HG02852 (cell line): ENCODE results near the gene CLSTN2.

Source experiments
- ATAC-seq: cut with Tn5 transposase; IDR thresholded peaks from one replicate; pipeline ENCODE4 v1.9.1; 2021; ENCODE audit warnings: mild to moderate bottlenecking, moderate library complexity; ENCODE audit not compliant: unreplicated experiment

The CLSTN2 gene

DNA sequence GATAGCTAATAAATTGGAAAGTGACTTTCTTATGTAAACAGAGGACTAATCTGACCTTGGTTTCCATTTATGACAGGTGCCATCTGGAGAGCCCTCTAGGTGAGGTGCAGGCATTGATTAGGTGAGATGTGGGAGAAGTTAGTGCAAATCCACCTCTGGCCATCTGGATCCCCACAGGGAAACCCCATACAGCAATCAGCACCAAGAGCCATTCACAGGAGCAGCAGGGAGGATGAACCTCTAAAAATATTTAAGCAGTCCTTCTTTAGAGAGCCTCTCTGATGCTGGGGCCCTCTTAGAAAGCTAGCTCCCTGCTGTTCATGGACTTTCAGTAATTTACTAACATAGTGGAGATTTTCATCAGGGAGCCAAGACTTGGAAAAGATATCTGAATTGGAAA lies 69.3 kb downstream of the CLSTN2 start:
- ATAC-seq = no peak

DNA sequence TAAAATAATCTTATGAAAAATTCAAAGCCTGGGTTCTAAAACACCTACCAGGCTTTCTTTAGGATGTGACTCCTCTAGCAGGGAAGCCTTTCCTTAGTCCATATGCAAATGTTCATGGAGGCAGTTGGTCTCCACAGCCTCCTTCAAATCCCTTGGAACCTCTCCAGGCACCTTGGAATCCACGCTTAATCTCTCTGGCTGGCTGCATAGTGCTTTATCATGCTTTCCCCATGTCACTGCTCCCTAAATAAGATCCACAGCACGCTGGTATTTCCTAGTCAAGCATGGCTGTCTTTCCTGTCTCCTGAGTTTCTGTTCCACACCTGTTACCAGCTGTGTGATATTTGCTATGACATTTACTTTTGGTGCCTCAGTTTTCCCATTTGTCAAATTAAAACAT lies 71.3 kb downstream of the CLSTN2 start:
- no peak for ATAC-seq

DNA sequence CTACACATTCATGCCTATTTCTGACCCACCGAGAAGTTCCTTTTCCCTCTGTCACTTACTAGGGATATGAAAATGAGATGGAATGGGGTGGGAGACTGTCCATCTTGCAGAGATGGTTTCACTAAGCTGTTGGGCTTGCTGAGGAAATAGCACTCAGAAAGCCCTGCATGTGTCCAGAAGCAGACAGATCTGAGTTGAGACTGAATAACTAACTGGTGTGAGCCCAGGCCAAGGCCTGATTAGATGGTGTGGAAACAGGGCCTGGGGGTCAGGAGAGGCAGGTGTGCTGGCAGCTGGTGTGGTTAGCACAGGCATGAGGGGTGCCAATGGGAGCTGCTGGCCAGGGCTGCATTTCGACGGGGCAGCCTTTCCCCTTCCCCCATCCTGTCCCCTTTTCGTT lies 72.1 kb downstream of the CLSTN2 start:
- no peak for ATAC-seq

DNA sequence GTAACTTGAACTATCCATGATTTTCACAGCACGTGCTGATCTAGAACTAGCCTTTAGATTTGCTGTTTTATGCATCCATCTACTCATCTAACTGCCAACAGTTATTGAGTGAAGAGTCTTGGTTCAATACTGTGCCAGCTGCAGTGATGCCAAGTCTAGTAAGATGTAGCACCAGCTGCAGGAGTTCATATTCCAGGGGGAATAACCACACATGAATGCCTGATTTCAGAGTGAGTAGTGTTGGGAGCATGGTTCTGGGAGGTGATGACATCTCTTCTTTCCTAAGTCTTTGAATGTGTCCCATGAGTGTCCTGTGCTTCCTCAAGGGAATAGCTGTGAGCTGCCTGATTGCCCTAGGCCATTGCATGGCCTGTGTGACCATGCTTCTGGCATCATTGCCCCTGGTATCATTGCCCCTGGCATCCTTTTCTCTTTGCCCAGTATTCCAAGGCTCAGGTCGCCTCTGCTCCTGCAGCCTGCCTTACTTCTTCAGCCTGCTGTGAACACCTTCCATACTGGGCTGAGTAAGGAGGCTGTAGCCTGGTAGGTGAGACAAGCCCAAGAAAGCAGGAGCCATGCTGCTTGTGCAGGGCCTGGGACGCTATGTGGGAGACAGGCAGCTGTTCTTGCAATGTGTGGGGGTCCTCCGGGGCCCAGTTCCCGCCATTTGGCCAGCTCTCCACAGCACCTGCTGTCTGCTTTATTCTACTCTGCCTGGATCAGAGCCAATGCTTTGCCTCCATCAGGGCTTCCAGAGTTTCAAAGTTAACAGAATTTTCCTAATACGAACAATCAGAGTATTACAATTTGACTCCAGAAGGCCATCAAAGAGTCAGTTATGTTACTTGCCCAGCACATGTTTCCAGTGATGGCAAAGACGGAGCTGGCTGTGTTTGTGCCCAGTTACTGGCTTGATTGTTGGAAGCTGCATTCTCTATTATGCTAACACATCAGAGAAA lies 73.2 kb downstream of the CLSTN2 start:
- ATAC-seq = no peak

DNA sequence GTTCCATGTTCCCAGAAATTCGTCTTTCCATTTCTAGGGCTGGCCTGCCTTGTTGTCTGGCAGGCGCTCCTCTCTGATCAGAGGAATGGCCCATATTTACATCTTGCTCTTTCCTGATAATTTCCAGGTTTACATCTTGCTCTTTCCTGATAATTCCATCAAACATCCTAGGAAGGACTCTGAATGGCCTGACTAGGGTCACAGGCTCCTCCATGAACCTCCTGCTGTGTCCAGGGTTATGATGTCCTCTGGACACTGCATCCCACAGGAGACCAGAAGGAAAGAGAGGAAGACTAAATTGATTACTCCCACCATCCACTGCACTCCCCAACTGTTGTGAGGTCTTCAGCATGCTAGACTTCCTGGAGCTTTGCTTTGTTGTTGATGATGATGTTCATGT lies 75.4 kb downstream of the CLSTN2 start:
- no peak for ATAC-seq

DNA sequence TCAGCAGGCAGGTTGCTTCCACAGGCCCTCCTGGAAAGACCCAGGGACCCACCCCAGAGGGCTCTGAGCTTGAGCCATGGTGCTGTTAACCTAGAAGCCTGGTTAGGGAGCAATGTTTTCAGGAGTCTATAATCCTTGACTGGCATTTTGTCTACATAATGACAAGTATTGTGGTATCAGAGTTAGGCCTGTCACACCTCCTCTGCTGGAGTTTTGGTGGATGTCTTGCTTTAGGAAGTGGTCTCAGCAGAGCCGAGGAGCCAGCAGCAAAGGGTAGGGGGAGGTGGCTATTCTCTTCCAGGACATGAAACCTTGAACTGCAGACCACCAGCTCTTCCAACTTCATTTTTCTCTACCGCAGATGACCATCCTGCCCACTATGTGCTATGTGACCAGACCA lies 76.1 kb downstream of the CLSTN2 start:
- no peak for ATAC-seq

DNA sequence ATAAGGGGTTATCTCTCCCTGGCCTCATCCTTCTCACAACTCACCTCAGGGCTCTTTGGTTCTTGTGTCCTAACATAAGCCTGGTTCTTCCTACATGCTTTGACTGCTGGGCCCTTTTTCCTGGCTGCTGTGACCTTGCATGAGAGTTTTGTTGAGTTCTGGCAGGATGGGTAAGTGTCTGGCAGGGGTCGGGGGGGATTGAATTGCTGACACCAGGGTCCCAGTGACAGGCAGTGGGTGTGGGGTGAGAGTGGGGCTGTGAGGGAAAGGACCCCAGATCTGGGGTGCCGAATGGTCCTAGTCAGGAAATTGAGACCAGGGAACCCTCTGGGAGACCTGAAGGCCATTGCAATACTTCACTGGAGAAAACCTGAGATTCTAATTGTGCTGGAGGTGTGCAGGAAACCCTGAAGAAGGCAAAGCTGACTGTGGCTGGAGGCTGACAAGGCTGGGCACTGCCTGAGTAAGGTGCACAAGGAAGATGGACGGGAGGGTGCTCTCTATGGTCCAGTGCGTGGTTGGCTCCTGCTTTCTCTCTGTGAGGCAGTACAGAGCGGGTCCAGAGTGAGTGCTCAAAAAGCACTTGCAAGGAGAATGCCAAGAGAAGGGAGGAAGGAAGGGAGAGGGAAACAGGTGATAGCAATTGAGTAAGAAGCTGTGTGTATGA lies 76.8 kb downstream of the CLSTN2 start:
- ATAC-seq = no peak

DNA sequence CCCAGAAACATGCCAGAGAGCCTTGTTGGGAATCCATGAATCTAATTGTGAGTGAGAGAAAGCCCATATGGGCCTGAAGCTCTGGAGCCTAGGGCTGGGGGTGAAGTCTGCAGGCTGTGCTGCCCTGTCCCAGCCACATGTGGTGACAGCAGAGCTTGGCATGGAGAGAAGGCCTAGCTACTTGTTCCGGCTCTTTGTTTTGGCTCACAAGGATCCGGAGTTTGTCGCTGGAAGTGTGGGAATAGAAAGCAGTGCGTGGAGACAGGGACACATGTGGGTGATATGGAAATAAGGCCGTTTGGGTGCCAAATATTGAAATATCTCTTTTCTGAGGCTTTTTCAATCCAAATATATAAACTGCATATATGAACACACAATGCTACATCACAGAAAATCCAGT lies 78.2 kb downstream of the CLSTN2 start:
- ATAC-seq = no peak

DNA sequence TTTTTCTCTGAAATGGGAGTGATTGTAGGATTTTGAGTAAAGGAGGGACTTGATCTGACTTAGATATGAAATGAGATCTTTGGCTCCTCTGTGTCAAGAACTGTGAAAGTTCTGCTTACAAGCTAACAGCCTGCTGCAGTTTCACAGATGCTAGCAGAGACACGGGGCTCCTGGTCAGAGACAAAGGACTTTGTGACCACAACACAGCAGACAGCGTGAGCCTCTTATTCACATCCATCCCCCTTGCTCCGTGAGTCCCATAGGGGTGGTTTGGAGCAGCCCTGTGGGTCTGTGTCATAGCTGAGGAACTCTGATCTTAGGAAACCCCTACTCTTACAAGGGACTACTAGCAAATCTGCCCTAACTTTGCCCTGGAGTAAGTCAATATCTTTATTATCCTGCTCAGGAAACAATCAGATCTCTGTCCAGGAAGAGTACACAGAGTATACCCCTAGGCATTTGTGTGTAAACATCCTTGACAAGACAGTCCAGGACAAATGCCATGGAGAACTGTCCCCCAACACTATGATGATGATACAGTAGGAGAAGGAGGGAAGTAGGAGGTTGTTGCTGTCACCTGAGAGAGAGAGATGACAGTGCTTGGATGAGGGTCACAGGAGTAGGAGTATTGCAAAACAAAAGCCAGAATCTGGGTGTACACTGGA lies 80.0 kb downstream of the CLSTN2 start:
- ATAC-seq = no peak

DNA sequence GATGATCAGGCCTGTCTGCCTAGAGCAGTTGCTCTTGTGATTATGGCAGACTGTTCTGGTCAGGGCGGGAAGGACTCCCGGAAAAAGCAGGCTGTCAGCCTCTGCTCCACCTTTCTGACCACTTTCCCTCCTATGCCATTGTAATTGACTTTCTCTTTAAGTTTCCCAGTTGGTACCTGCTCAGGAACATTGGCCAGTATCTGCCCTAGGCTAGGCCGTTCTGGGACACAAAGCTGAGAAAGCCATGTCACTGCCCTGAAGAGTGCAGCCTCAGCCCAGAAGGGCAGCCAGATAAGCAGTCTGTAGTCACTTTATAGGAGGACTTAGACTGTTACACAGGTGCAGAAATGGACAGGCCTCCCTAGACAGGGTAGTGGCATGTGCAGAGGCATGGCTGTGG lies 80.8 kb downstream of the CLSTN2 start:
- no peak for ATAC-seq

DNA sequence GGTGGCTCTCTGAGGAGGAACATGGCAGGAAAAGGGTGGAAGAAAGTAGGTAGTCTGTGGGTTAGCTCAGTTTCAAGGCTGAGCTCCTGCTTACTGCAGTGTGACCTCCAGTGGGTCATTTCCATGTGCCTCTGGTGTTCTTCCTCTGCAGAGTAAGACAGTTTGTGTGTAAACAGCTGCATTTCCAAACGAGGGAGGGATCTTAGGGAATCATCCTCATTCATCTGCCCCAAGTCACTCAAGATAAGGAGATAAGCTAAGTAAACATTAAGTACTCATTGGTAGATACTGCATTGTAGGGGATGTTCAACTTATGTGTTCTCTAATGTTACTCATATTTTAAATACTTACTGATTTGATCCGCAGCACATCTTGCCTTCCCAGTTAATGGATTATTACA lies 83.6 kb downstream of the CLSTN2 start:
- ATAC-seq = no peak

DNA sequence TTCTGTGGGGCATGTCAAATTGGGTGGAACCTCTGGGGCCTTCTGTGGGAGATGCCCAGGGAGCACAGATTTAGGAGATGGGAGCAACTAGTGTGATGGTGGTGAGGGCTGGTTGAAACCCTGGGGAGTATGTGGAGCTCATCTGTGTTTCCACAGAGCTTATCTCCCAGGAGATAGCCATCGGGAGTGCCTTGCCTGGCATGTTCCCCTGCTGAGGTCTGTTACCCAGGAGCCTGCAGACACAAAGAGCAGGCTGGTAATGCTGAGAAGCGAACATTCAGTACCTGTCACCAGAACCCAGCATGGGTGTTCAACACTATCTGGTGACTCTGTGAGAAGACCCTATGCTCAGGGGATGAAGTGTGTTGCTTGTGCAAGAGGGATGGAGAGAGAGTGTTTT lies 85.0 kb downstream of the CLSTN2 start:
- no peak for ATAC-seq

DNA sequence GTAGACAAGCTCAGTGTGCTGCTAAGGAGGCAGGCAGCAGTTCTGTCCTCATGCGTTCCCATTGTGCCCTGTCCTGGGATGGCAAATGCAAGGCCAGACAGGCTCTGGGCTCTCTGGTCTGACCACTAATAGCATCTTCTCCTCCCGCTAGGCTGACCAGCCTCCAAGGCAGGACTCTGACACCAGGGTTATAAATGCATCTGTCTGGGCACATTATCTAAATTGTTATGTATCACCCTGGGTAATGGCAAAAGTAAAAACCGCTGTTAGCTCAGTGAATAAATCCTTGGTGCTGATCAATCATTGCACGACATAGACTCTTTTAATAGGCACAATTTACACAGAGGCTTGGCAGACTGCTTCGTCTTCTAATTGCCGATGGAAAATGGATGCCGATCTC lies 85.6 kb downstream of the CLSTN2 start:
- no peak for ATAC-seq

DNA sequence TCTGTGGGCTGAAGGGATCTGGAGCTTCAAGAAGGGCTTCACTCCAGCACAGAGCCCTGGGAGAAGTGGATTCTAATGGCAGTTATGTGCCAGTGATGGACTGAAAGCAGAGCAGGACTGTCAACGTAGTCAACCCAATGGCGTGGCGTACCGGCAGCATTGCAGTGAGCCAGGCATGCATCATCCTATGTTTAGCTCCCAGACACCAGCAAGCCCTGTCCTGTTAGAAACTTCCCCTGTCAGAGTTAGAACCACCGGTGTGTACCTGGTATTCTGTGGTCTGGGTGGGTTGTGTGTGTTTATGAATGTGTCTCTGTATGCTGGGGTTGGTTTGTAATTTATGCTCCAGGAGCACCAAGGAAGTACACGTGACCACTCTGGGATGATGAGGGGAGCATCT lies 86.3 kb downstream of the CLSTN2 start:
- no peak for ATAC-seq

DNA sequence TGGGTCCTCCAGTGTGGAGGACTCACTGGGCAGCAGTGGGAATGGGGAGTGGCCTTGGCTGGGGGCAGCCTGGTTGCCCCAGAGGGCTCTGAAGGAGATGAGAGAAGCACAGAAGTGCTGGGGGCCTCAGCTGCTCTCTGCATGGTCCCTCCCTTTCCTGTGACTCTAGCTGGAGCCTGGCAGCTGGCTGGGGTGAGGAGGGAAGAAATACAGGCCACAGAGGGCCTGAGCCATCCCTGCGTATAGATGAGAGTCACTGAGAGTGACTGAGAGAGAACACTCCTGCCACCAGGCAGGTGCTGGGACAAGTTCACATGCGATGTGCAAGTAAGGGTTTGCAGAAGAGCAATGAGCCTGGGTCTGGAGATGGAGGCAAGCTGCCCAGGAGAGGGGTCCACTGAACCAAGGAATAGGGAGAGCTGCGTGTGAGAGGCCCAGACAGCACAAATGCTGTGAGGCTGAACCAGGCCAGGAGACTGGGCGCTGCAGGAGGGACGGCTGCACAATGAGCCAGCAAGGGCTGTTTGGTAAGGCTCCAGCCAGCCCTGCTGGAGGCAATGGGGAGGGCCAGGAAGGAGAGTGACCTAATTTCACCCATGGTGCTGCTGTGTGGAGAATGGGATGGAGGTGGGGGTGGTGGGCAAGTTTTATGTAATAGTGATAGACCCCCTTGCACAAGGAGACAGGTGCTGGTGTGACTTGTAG lies 87.2 kb downstream of the CLSTN2 start:
- ATAC-seq = no peak

DNA sequence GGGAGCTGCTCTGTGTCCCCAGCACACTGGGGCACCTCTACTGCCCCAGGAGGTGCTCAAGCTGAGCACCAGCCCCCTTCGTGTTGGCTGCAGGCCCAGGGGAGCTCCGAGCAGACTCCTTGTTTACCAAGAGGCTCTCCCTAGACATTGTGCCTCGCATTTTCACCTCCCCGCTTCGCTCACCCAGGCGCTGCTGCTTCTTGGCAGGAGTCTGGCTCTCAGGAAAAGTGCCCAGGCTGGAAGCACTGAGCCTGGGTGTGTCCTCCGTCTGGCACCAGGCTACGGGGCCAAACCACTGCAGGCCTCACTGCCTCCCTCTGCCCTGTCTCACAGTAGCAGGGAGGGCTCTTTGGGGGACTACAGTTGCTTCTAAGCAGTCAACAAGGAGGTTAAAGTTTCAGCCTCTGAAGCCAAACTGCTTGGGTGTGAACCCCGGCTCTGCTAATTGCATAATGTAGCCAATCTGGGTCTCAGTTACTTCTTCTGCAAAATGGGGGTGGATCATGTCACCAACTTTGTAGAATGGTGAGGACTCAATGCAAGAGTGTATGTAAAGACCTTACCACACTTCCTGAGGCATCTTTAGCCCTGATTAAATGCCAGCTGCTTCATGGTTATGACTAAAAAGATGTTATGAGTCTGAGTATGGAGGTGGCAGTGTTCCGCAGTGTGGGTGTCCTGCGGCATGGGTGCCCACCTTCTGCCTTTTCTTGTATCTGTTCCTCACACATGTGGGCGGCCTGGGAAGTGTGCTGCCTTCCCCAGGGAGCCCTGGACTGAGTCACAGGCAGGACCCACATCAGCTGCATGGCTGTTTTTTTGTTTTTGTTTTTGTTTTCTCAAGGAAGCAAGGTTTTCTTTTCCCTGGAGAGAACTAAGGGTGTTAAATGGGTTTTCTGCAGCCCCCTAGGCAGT lies 88.9 kb downstream of the CLSTN2 start:
- ATAC-seq = no peak

DNA sequence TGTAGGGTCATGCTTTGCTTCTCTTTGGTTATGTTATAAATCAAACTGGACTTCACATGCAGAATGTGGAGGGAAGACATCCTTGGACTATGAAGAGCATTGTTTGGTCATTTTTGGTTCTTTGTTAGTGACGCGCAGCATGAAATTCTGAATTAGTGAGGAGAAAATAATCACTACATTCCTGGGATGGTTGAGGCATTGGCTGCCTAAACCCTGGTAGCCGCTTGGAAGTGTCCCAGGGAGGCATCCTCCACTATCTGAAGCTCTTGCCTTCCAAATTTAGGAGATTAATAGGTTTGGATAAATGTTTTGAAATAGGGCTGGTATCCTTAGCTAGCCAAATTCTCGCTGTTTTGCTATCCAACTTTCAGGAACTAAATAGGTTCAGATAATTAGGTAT lies 96.2 kb downstream of the CLSTN2 start:
- ATAC-seq = no peak

DNA sequence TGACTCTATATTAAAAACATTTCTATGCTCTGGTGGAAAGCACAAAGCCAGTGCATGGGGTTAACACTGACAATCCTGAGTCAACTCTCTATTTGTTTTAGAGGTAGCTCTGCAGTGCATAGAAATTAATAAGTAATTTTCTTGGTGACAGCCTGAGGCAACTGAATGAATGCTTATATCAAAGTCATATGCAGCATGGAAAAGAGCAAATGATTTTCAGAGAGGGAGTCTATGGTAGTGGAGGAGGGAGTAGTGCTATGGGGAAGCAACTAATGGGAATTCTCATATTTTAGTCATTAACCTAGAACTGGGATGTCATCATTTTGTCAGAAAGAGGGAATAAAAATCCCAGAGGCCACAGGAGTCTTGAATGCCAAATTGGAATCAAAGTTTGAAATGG lies 99.1 kb downstream of the CLSTN2 start:
- ATAC-seq = no peak

DNA sequence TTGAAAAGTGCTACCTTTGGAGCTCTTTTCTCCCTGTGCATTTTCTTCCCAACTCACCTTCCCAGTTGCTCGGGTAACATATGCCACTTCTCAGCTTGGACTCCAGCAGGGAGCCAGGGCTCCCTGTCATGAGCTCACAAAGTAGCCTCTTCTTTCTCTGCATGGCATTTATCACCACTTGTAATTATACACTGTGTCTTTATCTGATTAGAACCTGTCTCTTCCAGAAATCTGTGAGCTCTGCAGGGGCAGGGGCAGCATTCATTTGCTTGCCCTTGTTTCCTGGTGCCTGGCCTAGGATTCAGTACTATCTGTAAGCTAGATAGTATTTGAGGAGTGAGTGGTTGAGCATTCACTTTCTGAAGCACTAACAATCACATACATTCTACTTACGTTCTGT lies 100.9 kb downstream of the CLSTN2 start:
- no peak for ATAC-seq

DNA sequence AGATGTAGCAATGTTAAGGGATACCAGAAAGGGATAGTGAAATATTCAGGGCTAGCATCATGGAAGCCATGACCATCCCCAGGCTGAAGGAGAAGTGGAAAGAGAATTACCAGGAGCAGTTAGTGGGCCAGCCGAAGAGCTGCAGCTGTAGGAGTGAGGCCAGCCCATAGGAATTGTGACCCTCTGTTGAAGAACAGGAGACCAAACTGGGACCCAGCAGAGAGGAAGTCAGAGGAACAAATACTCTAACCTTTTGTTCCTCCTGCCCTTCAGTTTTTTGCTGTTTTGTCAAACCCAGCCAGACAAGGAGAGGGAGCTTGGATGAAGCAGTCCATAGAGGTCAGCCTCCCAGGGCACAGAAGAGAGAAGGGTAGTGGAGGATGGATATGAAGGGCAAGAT lies 115.4 kb downstream of the CLSTN2 start:
- ATAC-seq = no peak
